Endothelial cell of umbilical vein (primary cell): Measurements from ENCODE around the gene BICRA.

Source experiments
- EZH2 ChIP-seq: IDR thresholded peaks from 2 replicates; pipeline ENCODE4 v1.6.1; 2012; ENCODE audit warnings: borderline replicate concordance, low read depth, mild to moderate bottlenecking, moderate library complexity, low read length, inconsistent platforms; ENCODE audit not compliant: severe bottlenecking
- GATA2 ChIP-seq: IDR thresholded peaks from 2 replicates; pipeline ENCODE4 v1.7.0; 2011; ENCODE audit warnings: low read depth, mild to moderate bottlenecking, moderate library complexity, mixed read lengths, low read length; ENCODE audit not compliant: insufficient read length, insufficient read depth
- MYC ChIP-seq: IDR thresholded peaks from one replicate; pipeline ENCODE4 v1.6.1; 2011; ENCODE audit warnings: mild to moderate bottlenecking, low read depth, low read length
- POLR2A ChIP-seq: IDR thresholded peaks from 2 replicates; pipeline ENCODE4 v1.6.1; 2012; ENCODE audit warnings: low read depth, mild to moderate bottlenecking, control low read depth, low read length
- POLR2AphosphoS5 ChIP-seq: IDR thresholded peaks from 2 replicates; pipeline ENCODE4 v1.6.1; 2012; ENCODE audit warnings: low read depth, mild to moderate bottlenecking, control low read depth, low read length, moderate library complexity; ENCODE audit not compliant: insufficient read depth
- TF ChIP-seq, protein P1 (sequence below), 2 donors: IDR thresholded peaks; 1 replicate in 1 of 2; 2 replicates in 1 of 2; pipeline ENCODE4 v1.5.1; 2011; ENCODE audit warnings: low read length in 2 of 2, mild to moderate bottlenecking in 2 of 2, moderate library complexity in 2 of 2, control low read depth in 1 of 2, inconsistent platforms in 1 of 2, low read depth in 1 of 2; ENCODE audit not compliant: insufficient read depth in 1 of 2; ENCODE audit errors: extremely low read depth in 1 of 2

- TF ChIP-seq EZH2 (no peak), POLR2AphosphoS5 (no peak), POLR2A (no peak), MYC (no peak), GATA2 (no peak)
- TF ChIP-seq, protein P1, sequence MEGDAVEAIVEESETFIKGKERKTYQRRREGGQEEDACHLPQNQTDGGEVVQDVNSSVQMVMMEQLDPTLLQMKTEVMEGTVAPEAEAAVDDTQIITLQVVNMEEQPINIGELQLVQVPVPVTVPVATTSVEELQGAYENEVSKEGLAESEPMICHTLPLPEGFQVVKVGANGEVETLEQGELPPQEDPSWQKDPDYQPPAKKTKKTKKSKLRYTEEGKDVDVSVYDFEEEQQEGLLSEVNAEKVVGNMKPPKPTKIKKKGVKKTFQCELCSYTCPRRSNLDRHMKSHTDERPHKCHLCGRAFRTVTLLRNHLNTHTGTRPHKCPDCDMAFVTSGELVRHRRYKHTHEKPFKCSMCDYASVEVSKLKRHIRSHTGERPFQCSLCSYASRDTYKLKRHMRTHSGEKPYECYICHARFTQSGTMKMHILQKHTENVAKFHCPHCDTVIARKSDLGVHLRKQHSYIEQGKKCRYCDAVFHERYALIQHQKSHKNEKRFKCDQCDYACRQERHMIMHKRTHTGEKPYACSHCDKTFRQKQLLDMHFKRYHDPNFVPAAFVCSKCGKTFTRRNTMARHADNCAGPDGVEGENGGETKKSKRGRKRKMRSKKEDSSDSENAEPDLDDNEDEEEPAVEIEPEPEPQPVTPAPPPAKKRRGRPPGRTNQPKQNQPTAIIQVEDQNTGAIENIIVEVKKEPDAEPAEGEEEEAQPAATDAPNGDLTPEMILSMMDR (IDR thresholded peaks at IDR 0.05; ENCODE audit: extremely low read depth in 1 of 2, insufficient read depth in 1 of 2, low read depth in 1 of 2, low read length in 2 of 2): no peak
Observed at GRCh38 chr19:47661611-47662010, 52.7 kb downstream of the BICRA start.
